Endothelial cell of umbilical vein (primary cell): ENCODE data around the gene CHRM1. TPM values are rescaled to one million over a fixed set of nuclear protein-coding genes. Genes with fewer than 3 reads are reported as not detected.

Experiments
- BruUV-seq: library from RNA; stranded (reverse); fragments of 400-500 nt; replicated peaks from 2 replicates; lab custom pipeline; 2021; lab: Mats Ljungman, UMichigan
- CTCF ChIA-PET: fragments of 300-600, 350-600 bp; sonication (Branson Sonifier 250); formaldehyde crosslinking; loops from one replicate; lab custom pipeline; 2021; ENCODE audit warnings: antibody characterized with exemption, inconsistent platforms; lab: Charles Lee
- POLR2A ChIA-PET: fragments of 300-600, 350-600 bp; sonication (Branson Sonifier 250); formaldehyde crosslinking; loops from one replicate; lab custom pipeline; 2021; ENCODE audit warnings: antibody characterized with exemption, inconsistent platforms; lab: Charles Lee
- DNase-seq: peaks from one replicate; pipeline ENCODE4 v3.0.0-alpha.2; 2011; ENCODE audit warnings: low read depth, low spot score
- FAIRE-seq: peaks from 2 replicates; lab custom pipeline; 2011; peaks lifted over from hg19 to GRCh38; lab: Jason Lieb, UNC
- H2AFZ ChIP-seq: 2 replicates; pipeline ENCODE4 v1.6.0; 2012; ENCODE audit warnings: low read depth, low read length, control low read depth, inconsistent platforms
- H3K27ac ChIP-seq: 2 replicates; pipeline ENCODE4 v1.5.1; 2011; ENCODE audit warnings: low read depth, mild to moderate bottlenecking, control low read depth, low read length, moderate library complexity; ENCODE audit not compliant: insufficient read depth
- H3K27me3 ChIP-seq, 2 experiments: 2 replicates each; pipeline versions ENCODE4 v1.6.0 to v1.6.1; 2011; ENCODE audit warnings: low read length in 2 of 2, mixed read lengths in 1 of 2; ENCODE audit not compliant: control insufficient read depth in 2 of 2, insufficient read depth in 2 of 2
- H3K36me3 ChIP-seq, 2 experiments: 2 replicates in 1 of 2; 3 replicates in 1 of 2; pipeline ENCODE4 v1.5.1; 2011; ENCODE audit warnings: low read length in 2 of 2, mild to moderate bottlenecking in 1 of 2, moderate library complexity in 1 of 2; ENCODE audit not compliant: control insufficient read depth in 2 of 2, insufficient read depth in 2 of 2; ENCODE audit errors: extremely low read depth in 1 of 2
- H3K4me1 ChIP-seq: 3 replicates; pipeline ENCODE4 v1.5.1; 2011; ENCODE audit warnings: mild to moderate bottlenecking, low read length; ENCODE audit not compliant: control insufficient read depth, insufficient read depth; ENCODE audit errors: extremely low read depth
- H3K4me2 ChIP-seq: 2 replicates; pipeline ENCODE4 v1.6.1; 2011; ENCODE audit warnings: low read length, control low read depth, mixed read lengths; ENCODE audit not compliant: insufficient read depth
- H3K4me3 ChIP-seq, 3 experiments: fragments of 200-600 bp in 1 of 3; sonication (generic), shearing (Covaris generic) in 1 of 3; replicated peaks in 1 of 3; 2 replicates each; pipeline ENCODE4 v1.5.1; 2011 to 2016; ENCODE audit warnings: control low read depth in 3 of 3, low read length in 3 of 3, mild to moderate bottlenecking in 2 of 3, inconsistent platforms in 1 of 3, low read depth in 1 of 3, moderate library complexity in 1 of 3; ENCODE audit not compliant: insufficient read depth in 1 of 3
- H3K79me2 ChIP-seq: 2 replicates; pipeline ENCODE4 v1.6.0; 2012; ENCODE audit warnings: low read length, inconsistent platforms; ENCODE audit not compliant: control insufficient read depth, insufficient read depth
- H3K9ac ChIP-seq: replicated peaks from 2 replicates; pipeline ENCODE3; 2011; ENCODE audit warnings: low read length, control low read depth; ENCODE audit not compliant: insufficient read depth; ENCODE audit errors: extremely low read depth
- H3K9me1 ChIP-seq: replicated peaks from 3 replicates; pipeline ENCODE4 v1.6.0; 2011; ENCODE audit warnings: mild to moderate bottlenecking, low read length; ENCODE audit not compliant: control insufficient read depth, insufficient read depth; ENCODE audit errors: extremely low read depth
- H3K9me3 ChIP-seq: replicated peaks from 2 replicates; pipeline ENCODE4 v1.5.1; 2012; ENCODE audit warnings: low read length, inconsistent platforms; ENCODE audit not compliant: control insufficient read depth, insufficient read depth
- H4K20me1 ChIP-seq: replicated peaks from 2 replicates; pipeline ENCODE3; 2011; ENCODE audit warnings: mild to moderate bottlenecking, low read length; ENCODE audit not compliant: control insufficient read depth, insufficient read depth; ENCODE audit errors: extremely low read depth
- CTCF ChIP-seq, 2 donors: IDR thresholded peaks; 1 replicate in 1 of 2; 2 replicates in 1 of 2; pipeline ENCODE4 v1.5.1; 2011; ENCODE audit warnings: low read length in 2 of 2, mild to moderate bottlenecking in 2 of 2, moderate library complexity in 2 of 2, control low read depth in 1 of 2, inconsistent platforms in 1 of 2, low read depth in 1 of 2; ENCODE audit not compliant: insufficient read depth in 1 of 2; ENCODE audit errors: extremely low read depth in 1 of 2
- JUN ChIP-seq: IDR thresholded peaks from 2 replicates; pipeline ENCODE4 v1.6.1; 2011; ENCODE audit warnings: borderline replicate concordance, low read depth; ENCODE audit not compliant: insufficient read length, insufficient read depth
- dilution Hi-C: fragments of 300-500 bp; cut with MboI; formaldehyde crosslinking; loops from one replicate; pipeline ENCODE4 v1.15.0; 2019; ENCODE audit warnings: low sequenced_read_pairs; ENCODE audit not compliant: extremely low pct_ligation_motif_present
- intact Hi-C: fragments of 100-400 bp; cut with micrococcal nuclease; formaldehyde crosslinking; loops from one replicate; pipeline ENCODE4 v1.10.0; 2022
- polyA plus RNA-seq, 4 experiments: library from polyadenylated mRNA; depleted of rRNA in 3 of 4; stranded (reverse) in 3 of 4; unstranded in 1 of 4; fragments of >200 nt; gene quantifications; 2 replicates each; pipeline versions ENCODE4 v1.2.1 to v1.2.3, GENCODE V29; 2011 to 2012; ENCODE audit warnings: missing spikeins in 1 of 4
- total RNA-seq: library from RNA; stranded (reverse); gene quantifications from 2 replicates; pipeline ENCODE4 v1.2.3, GENCODE V29; 2021

Gene CHRM1
- total and polyA plus RNA-seq, 2 donors (not counting 3 experiments of a cell fraction or from before 2014, with no cell fraction given) = not detected

GRCh38 chr11:62910141-62910882, 10.9 kb downstream of the CHRM1 start:
- DNase-seq (no peak), FAIRE-seq (no peak)
- Histone ChIP-seq H3K9me1 (no peaks in the 10 kb centered on the region), H3K27ac (no peak overlapping the region), H3K9ac (no peak overlapping the region), H3K79me2 (no peaks in the 10 kb centered on the region), H3K27me3 (no peaks in the 10 kb centered on the region), H3K4me2 (no peak overlapping the region), H3K4me3 (no peak overlapping the region), H3K4me1 (peaks cover 3% of the 10 kb centered on the region), H3K36me3 (no peaks in the 10 kb centered on the region), H3K9me3 (no peaks in the 10 kb centered on the region), H2AFZ (no peak overlapping the region), H4K20me1 (no peaks in the 10 kb centered on the region)
- dilution Hi-C loops = no loop called here
- TF ChIP-seq CTCF (IDR thresholded peaks at IDR 0.05; ENCODE audit: extremely low read depth in 1 of 2, insufficient read depth in 1 of 2, low read depth in 1 of 2, low read length in 2 of 2) (no peak), JUN (no peak)
- CTCF ChIA-PET = interaction anchor here (1.2 to 3.8 kb wide), 5 partner anchors 10 to 217 kb away, joined by 3 to 165 read pairs (median 24); partner anchors contain the start of gene CHRM1
- intact Hi-C loops = no loop called here
- POLR2A ChIA-PET = no interaction called here
- no TSS peak for BruUV-seq
